Spleen (tissue), 11 donors: ENCODE measurements around the gene MAP3K10. TPM values are rescaled to one million over a fixed set of nuclear protein-coding genes. Genes with fewer than 3 reads are reported as not detected.

Source experiments
- DNase-seq: peaks from one replicate; pipeline ENCODE4 v3.0.0-alpha.2; 2020
- H3K27ac ChIP-seq, 8 donors: fragments of 200-600 bp; sonication (generic) in 7 of 8; 1 replicate in 4 of 8; 2 replicates in 4 of 8; pipeline versions ENCODE4 v1.5.0 to v1.8.0; 2016 to 2021; ENCODE audit warnings: inconsistent platforms in 4 of 8, mild to moderate bottlenecking in 4 of 8, moderate library complexity in 1 of 8
- H3K27me3 ChIP-seq, 7 donors: fragments of 200-600 bp; sonication (generic) in 6 of 7; replicated peaks in 1 of 7; 1 replicate in 4 of 7; 2 replicates in 3 of 7; pipeline versions ENCODE4 v1.5.0 to v1.8.0; 2016 to 2021; ENCODE audit warnings: inconsistent platforms in 3 of 7, mild to moderate bottlenecking in 1 of 7
- H3K36me3 ChIP-seq, 6 donors: fragments of 200-600 bp; sonication (generic) in 5 of 6; 1 replicate in 4 of 6; 2 replicates in 2 of 6; pipeline versions ENCODE4 v1.5.0 to v1.8.0; 2016 to 2021; ENCODE audit warnings: inconsistent platforms in 2 of 6
- H3K4me1 ChIP-seq, 6 donors: fragments of 200-600 bp; sonication (generic) in 5 of 6; 1 replicate in 3 of 6; 2 replicates in 3 of 6; pipeline versions ENCODE4 v1.5.0 to v1.8.0; 2016 to 2021; ENCODE audit warnings: inconsistent platforms in 3 of 6
- H3K4me3 ChIP-seq, 8 donors: fragments of 200-600 bp; sonication (generic) in 7 of 8; 1 replicate in 4 of 8; 2 replicates in 4 of 8; pipeline versions ENCODE4 v1.5.0 to v1.8.0; 2016 to 2021; ENCODE audit warnings: inconsistent platforms in 4 of 8, mild to moderate bottlenecking in 4 of 8, moderate library complexity in 2 of 8
- H3K9me3 ChIP-seq, 8 donors: fragments of 200-600 bp; sonication (generic) in 7 of 8; 1 replicate in 4 of 8; 2 replicates in 4 of 8; pipeline versions ENCODE4 v1.5.0 to v1.8.0; 2016 to 2021; ENCODE audit warnings: inconsistent platforms in 4 of 8
- POLR2A ChIP-seq, 3 donors: fragments of 450-650 bp; IDR thresholded peaks; one replicate each; pipeline ENCODE4 v1.5.1; 2017; ENCODE audit warnings: antibody characterized with exemption in 3 of 3, mild to moderate bottlenecking in 1 of 3
- POLR2AphosphoS5 ChIP-seq, 3 donors: sonication (generic); formaldehyde crosslinking; IDR thresholded peaks; one replicate each; pipeline ENCODE4 v1.5.1; 2017; ENCODE audit warnings: antibody characterized with exemption in 3 of 3
- WGBS, 5 donors: extraction: QIAGEN DNeasy Blood & Tissue Kit in 3 of 5; methylation state at CpG; one replicate each; pipeline versions ENCODE4 v1.1.5 to v1.1.7; 2013 to 2018; 5-methylcytosine and 5-hydroxymethylcytosine counted together
- intact Hi-C: fragments of 100-400 bp; cut with DNase I; formaldehyde crosslinking; loops from one replicate; pipeline ENCODE4 v1.15.0; 2023; ENCODE audit warnings: low total_unique reads
- polyA plus RNA-seq, 3 donors: library from polyadenylated mRNA; stranded (reverse); fragments of 200-250 nt; gene quantifications; one replicate each; pipeline ENCODE4 v1.2.1, GENCODE V29; 2013
- total RNA-seq, 7 donors: library from RNA; depleted of rRNA in 3 of 7; stranded (reverse); fragments of >200 nt in 3 of 7; fragmentation: NEBNext Ultra II Directional in 4 of 7; extraction: Animal tissue kit (Norgen Biotek cat#: 25700) in 4 of 7; gene quantifications; one replicate each; pipeline versions ENCODE4 v1.1.0 to v1.2.1, GENCODE V29; 2016 to 2021
- TF ChIP-seq, protein P1 (sequence below), 11 experiments: fragments of 200-600 bp in 7 of 11; fragments of 450-650 bp in 4 of 11; sonication (generic) in 4 of 11; IDR thresholded peaks in 8 of 11; conservative IDR thresholded peaks in 3 of 11; 1 replicate in 7 of 11; 2 replicates in 4 of 11; pipeline versions ENCODE4 v1.4.0 to v1.8.0; 2016 to 2021; ENCODE audit warnings: antibody characterized with exemption in 11 of 11, inconsistent platforms in 4 of 11, mild to moderate bottlenecking in 1 of 11
- donor health status: healthy with polysubstance abuse.
- donor health status: DM: no; HTN: no; CAD: no; lungs with moderate emphysema.
- donor health status: DM: no; HTN: no; CAD: no.
- donor health status: Bipolar disorder and iron deficiency.
- donor health status: healthy.
- donor health status: DM: no; HTN: no; CAD: no.
- donor health status: DM: yes; HTN: yes; CAD: no.

The MAP3K10 gene
- total and polyA plus RNA-seq, 10 donors: 4.3 to 25.6 (median 17.4) TPM

DNA sequence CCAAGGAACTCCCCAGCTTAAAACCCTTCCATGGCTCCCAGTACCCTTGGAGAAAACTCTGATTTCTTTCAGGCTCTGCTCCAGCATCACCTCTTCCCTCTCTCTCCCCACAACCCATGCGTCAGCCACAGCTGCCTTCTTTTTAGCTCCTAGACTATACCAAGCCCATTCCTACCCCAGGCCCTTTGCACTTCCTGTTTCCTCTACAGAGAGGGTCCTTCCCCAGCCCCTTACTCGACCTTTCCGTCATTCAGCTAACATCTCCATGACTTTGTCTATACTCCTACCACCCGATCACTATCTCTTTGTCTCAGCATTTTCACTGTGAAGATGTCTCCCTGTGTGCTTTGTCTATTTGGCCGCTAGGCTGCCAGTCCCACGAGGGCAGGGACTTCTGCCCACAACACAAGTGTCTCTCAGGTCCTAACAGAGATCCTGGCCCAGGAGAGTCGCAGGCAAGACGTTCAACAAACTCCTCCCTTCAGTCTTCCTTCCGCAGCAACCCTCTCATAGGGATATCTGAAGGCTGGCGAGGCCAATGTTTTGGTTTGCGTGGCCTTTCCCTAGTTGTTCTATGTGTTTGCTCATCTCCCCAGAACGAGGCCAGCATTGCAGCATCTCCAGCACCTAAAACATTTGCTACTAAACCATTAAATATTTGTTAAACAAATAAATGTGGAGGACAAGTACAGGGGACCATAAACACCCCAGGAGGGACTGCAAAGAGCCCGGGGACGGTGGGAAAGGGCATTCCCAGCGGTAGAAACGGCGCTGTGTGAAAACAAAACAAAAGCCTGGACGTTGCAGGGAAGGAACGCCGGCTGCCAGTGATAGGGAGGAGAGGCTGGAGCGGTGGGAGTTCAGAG, 34.4 kb downstream of the MAP3K10 start:
- Histone ChIP-seq H3K36me3 (no peaks in the 10 kb centered on the region), H3K27me3 (peaks cover 4 to 70% (median 39%) of the 10 kb centered on the region in 7 donors), H3K4me1 (peaks cover 6 to 43% (median 25%) of the 10 kb centered on the region in 6 donors), H3K4me3 (peak overlapping the region in 5 of 8 donors; percentile 1 to 49 (median 15)), H3K27ac (no peak overlapping the region), H3K9me3 (peaks cover 0 to 5% (median 2%) of the 10 kb centered on the region in 8 donors)
- WGBS, 5 donors: 26 to 29% (median 28%) methylated on average over 21 of the region's 21 CpGs
- intact Hi-C loops: no loop called here
- TF ChIP-seq POLR2AphosphoS5 (IDR thresholded peaks at IDR 0.05) (no peak), POLR2A (IDR thresholded peaks at IDR 0.05) (no peak)
- TF ChIP-seq, protein P1, sequence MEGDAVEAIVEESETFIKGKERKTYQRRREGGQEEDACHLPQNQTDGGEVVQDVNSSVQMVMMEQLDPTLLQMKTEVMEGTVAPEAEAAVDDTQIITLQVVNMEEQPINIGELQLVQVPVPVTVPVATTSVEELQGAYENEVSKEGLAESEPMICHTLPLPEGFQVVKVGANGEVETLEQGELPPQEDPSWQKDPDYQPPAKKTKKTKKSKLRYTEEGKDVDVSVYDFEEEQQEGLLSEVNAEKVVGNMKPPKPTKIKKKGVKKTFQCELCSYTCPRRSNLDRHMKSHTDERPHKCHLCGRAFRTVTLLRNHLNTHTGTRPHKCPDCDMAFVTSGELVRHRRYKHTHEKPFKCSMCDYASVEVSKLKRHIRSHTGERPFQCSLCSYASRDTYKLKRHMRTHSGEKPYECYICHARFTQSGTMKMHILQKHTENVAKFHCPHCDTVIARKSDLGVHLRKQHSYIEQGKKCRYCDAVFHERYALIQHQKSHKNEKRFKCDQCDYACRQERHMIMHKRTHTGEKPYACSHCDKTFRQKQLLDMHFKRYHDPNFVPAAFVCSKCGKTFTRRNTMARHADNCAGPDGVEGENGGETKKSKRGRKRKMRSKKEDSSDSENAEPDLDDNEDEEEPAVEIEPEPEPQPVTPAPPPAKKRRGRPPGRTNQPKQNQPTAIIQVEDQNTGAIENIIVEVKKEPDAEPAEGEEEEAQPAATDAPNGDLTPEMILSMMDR (IDR thresholded peaks at IDR 0.05 in 8 of 11, conservative IDR thresholded peaks at IDR 0.05 in 3 of 11): no peak
- DNase-seq: no peak

DNA sequence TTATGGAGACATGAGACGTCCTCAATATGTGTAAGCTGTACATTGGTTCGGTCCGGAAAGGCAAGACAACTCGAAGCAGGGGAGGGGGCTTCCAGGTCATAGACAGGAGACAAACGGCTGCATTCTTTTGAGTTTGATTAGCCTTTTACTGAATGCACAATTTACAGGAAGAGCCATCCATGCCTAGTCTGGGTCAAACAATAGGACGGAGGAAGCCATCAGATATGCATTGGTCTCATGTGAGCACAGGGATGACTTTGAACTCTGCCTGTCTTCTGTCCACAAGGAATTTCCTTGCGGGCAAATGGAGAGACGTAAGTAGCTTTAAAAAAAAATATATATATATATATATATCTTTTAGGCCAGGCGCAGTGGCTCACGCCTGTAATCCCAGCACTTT, 37.1 kb downstream of the MAP3K10 start:
- peaks cover 10 to 53% (median 31%) of the 10 kb centered on the region in 6 donors for H3K4me1 ChIP-seq
- no peak overlapping the region for H3K4me3 ChIP-seq
- H3K27ac ChIP-seq: no peak overlapping the region
- no peaks in the 10 kb centered on the region for H3K9me3 ChIP-seq
- 50 to 59% (median 55%) methylated on average over 10 of the region's 10 CpGs for WGBS, 5 donors
- intact Hi-C loops: no loop called here
- no peak for DNase-seq
- TF ChIP-seq POLR2AphosphoS5 (IDR thresholded peaks at IDR 0.05) (no peak), POLR2A (IDR thresholded peaks at IDR 0.05) (no peak)
- TF ChIP-seq, protein P1 (IDR thresholded peaks at IDR 0.05 in 8 of 11, conservative IDR thresholded peaks at IDR 0.05 in 3 of 11): no peak
- H3K36me3 ChIP-seq: peaks cover 0 to 14% (median 6%) of the 10 kb centered on the region in 6 donors
- peaks cover 4 to 47% (median 34%) of the 10 kb centered on the region in 7 donors for H3K27me3 ChIP-seq

DNA sequence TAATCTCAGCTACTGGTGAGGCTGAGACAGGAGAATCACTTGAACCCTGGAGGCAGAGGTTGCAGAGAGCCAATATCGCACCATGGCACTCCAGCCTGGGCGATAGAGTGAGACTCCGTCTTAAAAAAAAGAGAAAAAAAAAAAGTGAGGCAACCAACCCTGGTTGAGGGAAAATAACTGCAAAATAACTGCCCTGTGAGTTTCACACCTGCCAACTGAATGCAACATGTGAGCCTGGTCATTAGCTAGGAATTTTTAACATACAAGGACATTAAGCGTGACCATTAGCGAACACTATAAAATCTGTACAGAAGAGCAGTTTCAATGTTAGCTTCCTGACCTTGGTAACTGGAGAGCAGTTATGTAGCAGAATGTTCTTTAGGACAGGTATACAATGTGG, 37.6 kb downstream of the MAP3K10 start:
- no peak for TF ChIP-seq POLR2AphosphoS5 (IDR thresholded peaks at IDR 0.05)
- TF ChIP-seq POLR2A (IDR thresholded peaks at IDR 0.05): no peak
- TF ChIP-seq, protein P1 (IDR thresholded peaks at IDR 0.05 in 8 of 11, conservative IDR thresholded peaks at IDR 0.05 in 3 of 11): no peak
- intact Hi-C loops: no loop called here
- Histone ChIP-seq H3K27me3 (peaks cover 4 to 41% (median 31%) of the 10 kb centered on the region in 7 donors), H3K36me3 (peaks cover 0 to 19% (median 10%) of the 10 kb centered on the region in 6 donors), H3K27ac (no peak overlapping the region), H3K4me3 (no peak overlapping the region), H3K4me1 (peaks cover 10 to 48% (median 29%) of the 10 kb centered on the region in 6 donors), H3K9me3 (no peaks in the 10 kb centered on the region)
- DNase-seq: no peak
- 91 to 96% (median 94%) methylated on average over 5 of the region's 5 CpGs for WGBS, 5 donors

DNA sequence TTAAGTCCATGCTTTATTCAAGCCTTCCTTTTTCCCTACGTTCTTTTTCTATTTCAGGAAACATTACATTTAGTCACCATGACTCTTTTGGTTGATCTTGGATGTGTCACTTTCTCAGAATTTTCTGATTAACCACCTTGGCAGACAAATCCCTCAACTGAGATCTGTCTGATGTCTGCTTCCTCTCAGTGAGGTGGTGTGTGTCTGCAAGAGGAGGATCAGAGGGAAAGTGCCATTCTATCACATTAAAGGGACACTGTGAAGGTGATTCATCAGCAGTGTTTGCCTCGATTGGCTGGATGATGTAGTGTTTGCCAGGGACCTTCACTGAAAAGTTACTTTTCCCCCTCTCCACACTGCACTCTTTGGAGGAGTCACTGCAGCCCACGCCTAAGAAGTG, 38.3 kb downstream of the MAP3K10 start:
- Histone ChIP-seq H3K27me3 (peaks cover 4 to 35% (median 26%) of the 10 kb centered on the region in 7 donors), H3K9me3 (no peaks in the 10 kb centered on the region), H3K27ac (no peak overlapping the region), H3K4me1 (peaks cover 10 to 47% (median 29%) of the 10 kb centered on the region in 6 donors), H3K4me3 (no peak overlapping the region), H3K36me3 (peaks cover 0 to 25% (median 16%) of the 10 kb centered on the region in 6 donors)
- WGBS, 5 donors: 31 to 55% (median 46%) methylated on average over 3 of the region's 3 CpGs
- no peak for TF ChIP-seq POLR2A (IDR thresholded peaks at IDR 0.05)
- TF ChIP-seq, protein P1 (IDR thresholded peaks at IDR 0.05 in 8 of 11, conservative IDR thresholded peaks at IDR 0.05 in 3 of 11): no peak
- no peak for TF ChIP-seq POLR2AphosphoS5 (IDR thresholded peaks at IDR 0.05)
- intact Hi-C loops: no loop called here
- no peak for DNase-seq
